ENCODE results near the gene AKT2. TPM values are rescaled to one million over a fixed set of nuclear protein-coding genes. Genes with fewer than 3 reads are reported as not detected.

The AKT2 gene
- polyA plus RNA-seq, 1 donor from 2014 or later: 131 TPM

DNA sequence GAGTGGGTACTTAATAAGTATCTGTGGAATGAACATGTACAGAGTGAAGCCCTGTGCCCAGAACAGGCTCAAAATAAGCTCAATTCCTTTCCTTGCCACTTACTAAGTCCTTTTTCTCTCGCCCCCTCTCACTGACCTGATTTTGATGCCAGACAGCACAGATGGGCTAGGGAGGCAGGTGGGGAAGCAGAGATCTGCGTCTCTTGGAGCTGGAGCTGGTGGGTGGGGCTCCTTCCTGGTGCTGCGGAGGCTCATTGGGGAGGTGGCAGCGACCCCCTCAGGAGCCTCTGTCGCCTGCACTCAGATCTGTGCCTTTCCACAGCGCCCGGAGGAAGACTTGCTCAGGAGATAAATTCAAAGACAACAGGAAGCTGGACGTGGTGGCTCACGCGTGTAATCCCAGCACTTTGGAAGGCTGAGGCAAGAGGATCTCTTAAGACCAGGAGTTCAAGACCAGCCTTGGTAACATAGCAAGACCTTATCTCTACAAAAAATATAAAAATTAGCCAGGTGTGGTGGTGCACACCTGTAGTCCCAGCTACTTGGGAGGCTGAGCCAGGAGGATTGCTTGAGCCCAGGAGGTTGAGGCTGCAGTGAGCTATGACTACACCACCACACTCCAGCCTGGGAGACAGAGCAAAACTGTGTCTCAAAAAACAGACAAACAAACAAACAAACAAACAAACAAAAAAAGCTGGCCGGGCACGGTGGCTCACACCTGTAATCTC is 14.6 kb downstream of the AKT2 start:
- Histone ChIP-seq H3K9me3 (ENCODE audit: low read length) (no peaks in the 10 kb centered on the region), H4K20me1 (ENCODE audit: insufficient read depth) (no peaks in the 10 kb centered on the region), H3K4me2 (ENCODE audit: low read length) (no peak overlapping the region), H2AFZ (ENCODE audit: low read depth, low read length) (no peak overlapping the region), H3K9me2 (ENCODE audit: insufficient read depth, low read length) (no peaks in the 10 kb centered on the region), H3K27me3 (ENCODE audit: insufficient read depth, low read depth, low read length) (no peaks in the 10 kb centered on the region), H3K4me3 (ENCODE audit: low read length) (no peak overlapping the region), H3F3A (ENCODE audit: insufficient read depth, low read length, poor library complexity, severe bottlenecking) (no peaks in the 10 kb centered on the region), H3K27ac (ENCODE audit: low read length) (no peak overlapping the region), H3K79me2 (replicated peaks; ENCODE audit: insufficient read depth, low read length) (no peaks in the 10 kb centered on the region), H3K36me3 (ENCODE audit: insufficient read depth, low read length) (no peaks in the 10 kb centered on the region), H3K9ac (ENCODE audit: low read length) (no peak overlapping the region)
- no peak for TF ChIP-seq SMC3 (conservative IDR thresholded peaks at IDR 0.05; ENCODE audit: poor library complexity)
- no peak for TF ChIP-seq MXI1 (conservative IDR thresholded peaks at IDR 0.05; ENCODE audit: poor library complexity, severe bottlenecking)
- TF ChIP-seq RAD21 (conservative IDR thresholded peaks at IDR 0.05): no peak
- TF ChIP-seq EZH2 (IDR thresholded peaks at IDR 0.05; ENCODE audit: borderline replicate concordance, insufficient read depth, low read length, poor library complexity, severe bottlenecking): no peak
- TF ChIP-seq, protein P1, sequence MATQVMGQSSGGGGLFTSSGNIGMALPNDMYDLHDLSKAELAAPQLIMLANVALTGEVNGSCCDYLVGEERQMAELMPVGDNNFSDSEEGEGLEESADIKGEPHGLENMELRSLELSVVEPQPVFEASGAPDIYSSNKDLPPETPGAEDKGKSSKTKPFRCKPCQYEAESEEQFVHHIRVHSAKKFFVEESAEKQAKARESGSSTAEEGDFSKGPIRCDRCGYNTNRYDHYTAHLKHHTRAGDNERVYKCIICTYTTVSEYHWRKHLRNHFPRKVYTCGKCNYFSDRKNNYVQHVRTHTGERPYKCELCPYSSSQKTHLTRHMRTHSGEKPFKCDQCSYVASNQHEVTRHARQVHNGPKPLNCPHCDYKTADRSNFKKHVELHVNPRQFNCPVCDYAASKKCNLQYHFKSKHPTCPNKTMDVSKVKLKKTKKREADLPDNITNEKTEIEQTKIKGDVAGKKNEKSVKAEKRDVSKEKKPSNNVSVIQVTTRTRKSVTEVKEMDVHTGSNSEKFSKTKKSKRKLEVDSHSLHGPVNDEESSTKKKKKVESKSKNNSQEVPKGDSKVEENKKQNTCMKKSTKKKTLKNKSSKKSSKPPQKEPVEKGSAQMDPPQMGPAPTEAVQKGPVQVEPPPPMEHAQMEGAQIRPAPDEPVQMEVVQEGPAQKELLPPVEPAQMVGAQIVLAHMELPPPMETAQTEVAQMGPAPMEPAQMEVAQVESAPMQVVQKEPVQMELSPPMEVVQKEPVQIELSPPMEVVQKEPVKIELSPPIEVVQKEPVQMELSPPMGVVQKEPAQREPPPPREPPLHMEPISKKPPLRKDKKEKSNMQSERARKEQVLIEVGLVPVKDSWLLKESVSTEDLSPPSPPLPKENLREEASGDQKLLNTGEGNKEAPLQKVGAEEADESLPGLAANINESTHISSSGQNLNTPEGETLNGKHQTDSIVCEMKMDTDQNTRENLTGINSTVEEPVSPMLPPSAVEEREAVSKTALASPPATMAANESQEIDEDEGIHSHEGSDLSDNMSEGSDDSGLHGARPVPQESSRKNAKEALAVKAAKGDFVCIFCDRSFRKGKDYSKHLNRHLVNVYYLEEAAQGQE (IDR thresholded peaks at IDR 0.05; ENCODE audit: borderline replicate concordance): no peak
- no peak for TF ChIP-seq POLR2AphosphoS5 (IDR thresholded peaks at IDR 0.05)
- no peak for TF ChIP-seq TAF1 (IDR thresholded peaks at IDR 0.05; ENCODE audit: low read depth)
- TF ChIP-seq, protein P2, sequence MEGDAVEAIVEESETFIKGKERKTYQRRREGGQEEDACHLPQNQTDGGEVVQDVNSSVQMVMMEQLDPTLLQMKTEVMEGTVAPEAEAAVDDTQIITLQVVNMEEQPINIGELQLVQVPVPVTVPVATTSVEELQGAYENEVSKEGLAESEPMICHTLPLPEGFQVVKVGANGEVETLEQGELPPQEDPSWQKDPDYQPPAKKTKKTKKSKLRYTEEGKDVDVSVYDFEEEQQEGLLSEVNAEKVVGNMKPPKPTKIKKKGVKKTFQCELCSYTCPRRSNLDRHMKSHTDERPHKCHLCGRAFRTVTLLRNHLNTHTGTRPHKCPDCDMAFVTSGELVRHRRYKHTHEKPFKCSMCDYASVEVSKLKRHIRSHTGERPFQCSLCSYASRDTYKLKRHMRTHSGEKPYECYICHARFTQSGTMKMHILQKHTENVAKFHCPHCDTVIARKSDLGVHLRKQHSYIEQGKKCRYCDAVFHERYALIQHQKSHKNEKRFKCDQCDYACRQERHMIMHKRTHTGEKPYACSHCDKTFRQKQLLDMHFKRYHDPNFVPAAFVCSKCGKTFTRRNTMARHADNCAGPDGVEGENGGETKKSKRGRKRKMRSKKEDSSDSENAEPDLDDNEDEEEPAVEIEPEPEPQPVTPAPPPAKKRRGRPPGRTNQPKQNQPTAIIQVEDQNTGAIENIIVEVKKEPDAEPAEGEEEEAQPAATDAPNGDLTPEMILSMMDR (IDR thresholded peaks at IDR 0.05; ENCODE audit: poor library complexity, severe bottlenecking): no peak
- TF ChIP-seq EP300 (conservative IDR thresholded peaks at IDR 0.05; ENCODE audit: poor library complexity, severe bottlenecking): no peak

DNA sequence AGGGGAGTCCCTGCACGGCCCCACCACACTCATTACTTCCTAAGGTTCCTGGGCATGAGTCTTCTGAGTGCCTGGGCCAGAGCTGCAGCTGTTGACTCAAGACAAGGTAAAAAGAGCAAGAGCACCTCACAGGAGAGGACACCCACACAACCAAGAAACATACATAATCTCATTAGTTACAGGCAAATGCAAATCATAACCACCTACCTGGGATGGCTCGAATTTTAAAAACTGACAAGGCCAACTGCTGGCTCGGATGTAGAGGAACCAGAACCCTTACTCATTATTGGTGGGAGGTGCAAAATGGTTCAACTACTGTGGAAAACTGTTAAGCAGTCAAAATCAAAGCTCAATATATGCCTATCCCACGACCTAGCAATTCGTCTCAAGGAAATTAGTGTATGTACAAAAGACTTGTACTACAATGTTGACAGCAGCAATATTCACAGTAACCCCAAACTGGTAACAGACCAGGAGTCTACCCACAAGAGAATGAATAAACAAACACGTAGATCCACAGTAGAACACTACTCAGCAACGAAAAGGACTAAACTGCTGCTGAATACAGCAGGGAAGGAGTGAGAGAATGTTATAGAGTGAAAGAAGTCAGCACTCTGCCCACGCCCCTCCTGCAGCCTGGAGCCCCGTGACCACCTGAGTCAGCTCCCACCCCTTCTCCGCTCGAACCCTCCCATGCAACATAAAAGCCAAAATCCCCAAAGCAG is 15.8 kb downstream of the AKT2 start:
- H3K9me2 ChIP-seq (ENCODE audit: insufficient read depth, low read length): no peaks in the 10 kb centered on the region
- H3K4me2 ChIP-seq (ENCODE audit: low read length): no peak overlapping the region
- H2AFZ ChIP-seq (ENCODE audit: low read depth, low read length): no peak overlapping the region
- H3K36me3 ChIP-seq (ENCODE audit: insufficient read depth, low read length): no peaks in the 10 kb centered on the region
- H3K79me2 ChIP-seq (replicated peaks; ENCODE audit: insufficient read depth, low read length): no peaks in the 10 kb centered on the region
- no peak overlapping the region for H3K27ac ChIP-seq (ENCODE audit: low read length)
- TF ChIP-seq EZH2 (IDR thresholded peaks at IDR 0.05; ENCODE audit: borderline replicate concordance, insufficient read depth, low read length, poor library complexity, severe bottlenecking) (no peak), RAD21 (conservative IDR thresholded peaks at IDR 0.05) (no peak), POLR2AphosphoS5 (IDR thresholded peaks at IDR 0.05) (no peak)
- H3K9ac ChIP-seq (ENCODE audit: low read length): no peak overlapping the region
- H3K9me3 ChIP-seq (ENCODE audit: low read length): no peaks in the 10 kb centered on the region
- H3K4me3 ChIP-seq (ENCODE audit: low read length): no peak overlapping the region
- H3K27me3 ChIP-seq (ENCODE audit: insufficient read depth, low read depth, low read length): no peaks in the 10 kb centered on the region
- H4K20me1 ChIP-seq (ENCODE audit: insufficient read depth): no peaks in the 10 kb centered on the region
- no peaks in the 10 kb centered on the region for H3F3A ChIP-seq (ENCODE audit: insufficient read depth, low read length, poor library complexity, severe bottlenecking)

Measured in neural cell (in vitro differentiated cells).